H1 (cell line): ENCODE data around the gene NIPAL4. TPM values are rescaled to one million over a fixed set of nuclear protein-coding genes. Genes with fewer than 3 reads are reported as not detected.
"Not testable (repeated sequence)": the region's sequence is repeated elsewhere in the genome, so short reads cannot be mapped to it uniquely, and the experiment has no call there.

Source experiments
- CTCF ChIA-PET: fragments of 300-600 bp; sonication (Branson Sonifier 250); formaldehyde crosslinking; loops from one replicate; lab custom pipeline; 2021; ENCODE audit not compliant: partially characterized antibody; lab: Charles Lee
- POLR2A ChIA-PET: fragments of 300-600 bp; sonication (Branson Sonifier 250); formaldehyde crosslinking; loops from one replicate; lab custom pipeline; 2021; ENCODE audit warnings: inconsistent platforms; ENCODE audit not compliant: partially characterized antibody; lab: Charles Lee
- DNase-seq, 2 experiments: peaks; one replicate each; pipeline versions ENCODE4 v3.0.0 to v3.0.0-alpha.2; 2010 to 2022; ENCODE audit warnings: low spot score in 2 of 2, low read depth in 1 of 2, mixed read lengths in 1 of 2
- FAIRE-seq: peaks from 2 replicates; lab custom pipeline; 2011; peaks lifted over from hg19 to GRCh38; lab: Jason Lieb, UNC
- H2AFZ ChIP-seq: 2 replicates; pipeline ENCODE4 v1.8.1; 2012; ENCODE audit warnings: low read length, inconsistent platforms
- H2AK5ac ChIP-seq: 2 replicates; pipeline ENCODE4 v1.6.1; 2013; ENCODE audit warnings: low read depth, low read length
- H2BK120ac ChIP-seq: replicated peaks from 2 replicates; pipeline ENCODE3; 2013; ENCODE audit warnings: low read depth, low read length, inconsistent platforms
- H2BK12ac ChIP-seq: 2 replicates; pipeline ENCODE4 v1.6.1; 2013; ENCODE audit warnings: low read depth, low read length
- H2BK15ac ChIP-seq: 2 replicates; pipeline ENCODE4 v1.6.1; 2013; ENCODE audit warnings: low read length
- H2BK20ac ChIP-seq: 2 replicates; pipeline ENCODE4 v1.6.1; 2013; ENCODE audit warnings: low read length
- H2BK5ac ChIP-seq: 2 replicates; pipeline ENCODE4 v1.6.1; 2013; ENCODE audit warnings: low read depth, low read length
- H3K14ac ChIP-seq: 2 replicates; pipeline ENCODE4 v1.6.1; 2013; ENCODE audit warnings: inconsistent platforms; ENCODE audit not compliant: insufficient read length
- H3K18ac ChIP-seq: 2 replicates; pipeline ENCODE4 v1.6.1; 2013; ENCODE audit warnings: low read length; ENCODE audit errors: extremely low read depth
- H3K23ac ChIP-seq: 2 replicates; pipeline ENCODE4 v1.6.1; 2013; ENCODE audit warnings: inconsistent platforms; ENCODE audit not compliant: insufficient read length
- H3K23me2 ChIP-seq: 2 replicates; pipeline ENCODE4 v1.6.1; 2013; ENCODE audit warnings: low read depth, low read length
- H3K27ac ChIP-seq: 2 replicates; pipeline ENCODE4 v1.6.1; 2011; ENCODE audit warnings: low read depth, low read length, inconsistent platforms
- H3K27me3 ChIP-seq, 4 experiments: replicated peaks in 1 of 4; 1 replicate in 1 of 4; 2 replicates in 3 of 4; pipeline versions ENCODE4 v1.6.1 to v1.8.1; 2011 to 2013; ENCODE audit warnings: low read length in 3 of 4, mild to moderate bottlenecking in 3 of 4, inconsistent platforms in 2 of 4, mixed read lengths in 2 of 4, moderate library complexity in 1 of 4; ENCODE audit not compliant: control insufficient read depth in 3 of 4, insufficient read depth in 3 of 4; ENCODE audit errors: extremely low read depth in 1 of 4
- H3K36me3 ChIP-seq, 4 experiments: 2 replicates each; pipeline versions ENCODE4 v1.6.1 to v1.8.1; 2011 to 2013; ENCODE audit warnings: mild to moderate bottlenecking in 4 of 4, low read length in 3 of 4, moderate library complexity in 2 of 4, control low read depth in 1 of 4, inconsistent platforms in 1 of 4; ENCODE audit not compliant: insufficient read depth in 4 of 4, control insufficient read depth in 2 of 4
- H3K4ac ChIP-seq: replicated peaks from 2 replicates; pipeline ENCODE3; 2013; ENCODE audit warnings: low read length, low read depth, mixed read lengths, inconsistent platforms; ENCODE audit not compliant: insufficient read length
- H3K4me1 ChIP-seq, 4 experiments: replicated peaks in 1 of 4; 1 replicate in 1 of 4; 2 replicates in 3 of 4; pipeline versions ENCODE4 v1.6.1 to v1.8.1; 2011 to 2013; ENCODE audit warnings: low read length in 3 of 4, inconsistent platforms in 2 of 4, mixed read lengths in 1 of 4; ENCODE audit not compliant: insufficient read depth in 4 of 4, control insufficient read depth in 3 of 4
- H3K4me2 ChIP-seq, 2 experiments: 2 replicates each; pipeline versions ENCODE4 v1.6.1 to v1.8.1; 2011 to 2013; ENCODE audit warnings: low read depth in 2 of 2, low read length in 2 of 2, control low read depth in 1 of 2, inconsistent platforms in 1 of 2, mild to moderate bottlenecking in 1 of 2; ENCODE audit not compliant: insufficient read depth in 1 of 2
- H3K4me3 ChIP-seq, 4 experiments: fragments of 200-600, 300-600 bp in 1 of 4; sonication (generic), shearing (Covaris generic), sonication (Bioruptor Twin) in 1 of 4; 2 replicates each; pipeline versions ENCODE4 v1.5.1 to v1.8.1; 2011 to 2016; ENCODE audit warnings: low read length in 4 of 4, low read depth in 3 of 4, control low read depth in 2 of 4, inconsistent platforms in 2 of 4, mild to moderate bottlenecking in 2 of 4, mixed read lengths in 1 of 4, moderate library complexity in 1 of 4; ENCODE audit not compliant: insufficient read depth in 2 of 4; ENCODE audit errors: extremely low read depth in 1 of 4
- H3K56ac ChIP-seq: replicated peaks from 2 replicates; pipeline ENCODE3; 2013; ENCODE audit warnings: low read depth, mild to moderate bottlenecking, mixed read lengths, low read length, inconsistent platforms; ENCODE audit not compliant: insufficient read length
- H3K79me1 ChIP-seq: 2 replicates; pipeline ENCODE4 v1.6.1; 2013; ENCODE audit warnings: low read depth, low read length, control low read depth
- H3K79me2 ChIP-seq, 2 experiments: 2 replicates each; pipeline versions ENCODE4 v1.6.1 to v1.8.1; 2012 to 2013; ENCODE audit warnings: low read length in 2 of 2, mild to moderate bottlenecking in 2 of 2, inconsistent platforms in 1 of 2; ENCODE audit not compliant: insufficient read depth in 2 of 2, control insufficient read depth in 1 of 2
- H3K9ac ChIP-seq, 4 experiments: replicated peaks in 1 of 4; 1 replicate in 1 of 4; 2 replicates in 3 of 4; pipeline versions ENCODE4 v1.6.1 to v1.8.1; 2011 to 2013; ENCODE audit warnings: low read depth in 3 of 4, low read length in 3 of 4, control low read depth in 2 of 4, mild to moderate bottlenecking in 2 of 4, moderate library complexity in 2 of 4, inconsistent platforms in 1 of 4; ENCODE audit errors: extremely low read depth in 1 of 4
- H3K9me3 ChIP-seq, 2 experiments: 2 replicates each; pipeline versions ENCODE4 v1.6.1 to v1.8.1; 2012 to 2013; ENCODE audit warnings: mild to moderate bottlenecking in 2 of 2, moderate library complexity in 2 of 2, control low read depth in 1 of 2, inconsistent platforms in 1 of 2, low read depth in 1 of 2, low read length in 1 of 2, mixed read lengths in 1 of 2; ENCODE audit not compliant: insufficient read depth in 2 of 2
- H4K20me1 ChIP-seq, 2 experiments: replicated peaks in 1 of 2; 2 replicates each; pipeline versions ENCODE3 to v1.8.1; 2011 to 2013; ENCODE audit warnings: inconsistent platforms in 2 of 2, low read length in 2 of 2, mild to moderate bottlenecking in 1 of 2; ENCODE audit not compliant: insufficient read depth in 2 of 2, control insufficient read depth in 1 of 2
- H4K5ac ChIP-seq: 2 replicates; pipeline ENCODE4 v1.6.1; 2013; ENCODE audit warnings: low read length, low read depth, mixed read lengths, inconsistent platforms; ENCODE audit not compliant: insufficient read length
- H4K8ac ChIP-seq: 2 replicates; pipeline ENCODE4 v1.8.0; 2013; ENCODE audit warnings: mild to moderate bottlenecking, moderate library complexity, low read length, inconsistent platforms; ENCODE audit not compliant: insufficient read depth; ENCODE audit errors: extremely low read depth
- H4K91ac ChIP-seq: replicated peaks from 2 replicates; pipeline ENCODE3; 2013; ENCODE audit warnings: low read length, mixed read lengths, inconsistent platforms; ENCODE audit not compliant: insufficient read length
- WGBS, 2 experiments: shearing (Covaris generic) in 1 of 2; methylation state at CpG; one replicate each; pipeline versions ENCODE4 v1.1.6 to v1.1.7; 2013 to 2015; ENCODE audit warnings: low lambda C conversion rate in 2 of 2, mixed read lengths in 2 of 2, inconsistent platforms in 1 of 2, low coverage in 1 of 2, missing lambda C conversion rate in 1 of 2; ENCODE audit not compliant: insufficient replicate concordance in 2 of 2, insufficient coverage in 1 of 2, insufficient read length in 1 of 2; ENCODE audit errors: extremely low coverage in 1 of 2, missing lambda C conversion rate in 1 of 2; 5-methylcytosine and 5-hydroxymethylcytosine counted together
- polyA plus RNA-seq, 7 experiments: library from polyadenylated mRNA; depleted of rRNA in 3 of 7; stranded (reverse) in 5 of 7; unstranded in 2 of 7; fragments of >200 nt in 5 of 7; fragments of 200-250 nt in 2 of 7; gene quantifications; 1 replicate in 5 of 7; 2 replicates in 1 of 7; 4 replicates in 1 of 7; pipeline versions ENCODE4 v1.2.1 to v1.2.3, GENCODE V29; 2011 to 2013; ENCODE audit warnings: missing spikeins in 2 of 7, mixed read lengths in 2 of 7
- total RNA-seq: library from RNA; stranded (reverse); fragmentation: NEBNext Ultra II Directional; extraction: Animal tissue kit (Norgen Biotek cat#: 25700); gene quantifications from 2 replicates; pipeline ENCODE4 v1.2.1, GENCODE V29; 2021

Gene NIPAL4
- total and polyA plus RNA-seq, 2 of the 8 experiments (the other 6 are each of a cell fraction or from before 2014, with no cell fraction given): 0.09 to 0.20 TPM

- H3K79me1 ChIP-seq, H3K4ac ChIP-seq, H2BK120ac ChIP-seq, DNase-seq, H3K79me2 ChIP-seq, H3K23ac ChIP-seq, H2BK12ac ChIP-seq, H3K4me3 ChIP-seq, H2BK5ac ChIP-seq, H3K36me3 ChIP-seq, H2BK15ac ChIP-seq, H4K8ac ChIP-seq, H3K27me3 ChIP-seq, H4K91ac ChIP-seq, H3K14ac ChIP-seq, H3K18ac ChIP-seq, H3K9ac ChIP-seq, H2AK5ac ChIP-seq, H3K27ac ChIP-seq, H2AFZ ChIP-seq, H3K23me2 ChIP-seq, POLR2A ChIA-PET, H2BK20ac ChIP-seq, H4K5ac ChIP-seq, FAIRE-seq, CTCF ChIA-PET, H3K4me1 ChIP-seq, H3K4me2 ChIP-seq, H4K20me1 ChIP-seq, H3K56ac ChIP-seq: not testable (repeated sequence)
- H3K9me3 ChIP-seq: peaks cover 8 to 17% of the 10 kb centered on the region in 2 experiments
- WGBS, 2 experiments: 98% methylated on average over 10 of the region's 30 CpGs; no CpG with 5 or more reads in 1 of the 2 experiments
Measured at GRCh38 chr5:157419521-157419920, 40.5 kb upstream of the NIPAL4 start.

GRCh38 chr5:157429920-157430319 lies 30.1 kb upstream of the NIPAL4 start:
- H2BK12ac ChIP-seq, H3K9me3 ChIP-seq, H3K23me2 ChIP-seq, H2AK5ac ChIP-seq, H3K18ac ChIP-seq, H2BK20ac ChIP-seq, H2AFZ ChIP-seq, FAIRE-seq, H4K20me1 ChIP-seq, H4K91ac ChIP-seq, H4K8ac ChIP-seq, H2BK5ac ChIP-seq, H3K79me1 ChIP-seq, H3K79me2 ChIP-seq, H3K56ac ChIP-seq, H3K14ac ChIP-seq, H3K23ac ChIP-seq, H3K4me1 ChIP-seq, H3K4me2 ChIP-seq, H3K9ac ChIP-seq, DNase-seq, H3K4ac ChIP-seq, H4K5ac ChIP-seq, H3K4me3 ChIP-seq, POLR2A ChIA-PET, H3K36me3 ChIP-seq, H2BK120ac ChIP-seq, H3K27ac ChIP-seq, H3K27me3 ChIP-seq, H2BK15ac ChIP-seq: not testable (repeated sequence)
- CTCF ChIA-PET: interaction anchor here (1.1 to 5.1 kb wide), 3 partner anchors 11 to 51 kb away, joined by 3 to 82 read pairs (median 4); no protein-coding TSS in a partner anchor
- WGBS, 2 experiments: 89% methylated on average over 5 of the region's 5 CpGs; no CpG with 5 or more reads in 1 of the 2 experiments
